Upper lobe of left lung (tissue), 4 donors: Measurements from ENCODE around the gene CARMIL1.

ENCODE experiments used
- CTCF ChIP-seq, 6 experiments: fragments of 450-650 bp in 4 of 6; fragments of 200-600 bp in 2 of 6; sonication (generic) in 2 of 6; IDR thresholded peaks; one replicate each; pipeline ENCODE4 v1.5.1; 2016 to 2019; ENCODE audit warnings: antibody characterized with exemption in 6 of 6
- POLR2A ChIP-seq, 4 donors: fragments of 450-650 bp; IDR thresholded peaks; one replicate each; pipeline ENCODE4 v1.5.1; 2016 to 2017; ENCODE audit warnings: antibody characterized with exemption in 4 of 4, mild to moderate bottlenecking in 2 of 4
- POLR2AphosphoS5 ChIP-seq, 2 donors: sonication (generic); formaldehyde crosslinking; IDR thresholded peaks; one replicate each; pipeline ENCODE4 v1.5.1; 2017; ENCODE audit warnings: antibody characterized with exemption in 2 of 2

GRCh38 chr6:25329161-25329817 is 50.1 kb downstream of the CARMIL1 start:
- TF ChIP-seq CTCF (IDR thresholded peaks at IDR 0.05): no peak
- no peak for TF ChIP-seq POLR2AphosphoS5 (IDR thresholded peaks at IDR 0.05)
- no peak for TF ChIP-seq POLR2A (IDR thresholded peaks at IDR 0.05)
